Measurements from ENCODE around the gene PRR30.

DNA sequence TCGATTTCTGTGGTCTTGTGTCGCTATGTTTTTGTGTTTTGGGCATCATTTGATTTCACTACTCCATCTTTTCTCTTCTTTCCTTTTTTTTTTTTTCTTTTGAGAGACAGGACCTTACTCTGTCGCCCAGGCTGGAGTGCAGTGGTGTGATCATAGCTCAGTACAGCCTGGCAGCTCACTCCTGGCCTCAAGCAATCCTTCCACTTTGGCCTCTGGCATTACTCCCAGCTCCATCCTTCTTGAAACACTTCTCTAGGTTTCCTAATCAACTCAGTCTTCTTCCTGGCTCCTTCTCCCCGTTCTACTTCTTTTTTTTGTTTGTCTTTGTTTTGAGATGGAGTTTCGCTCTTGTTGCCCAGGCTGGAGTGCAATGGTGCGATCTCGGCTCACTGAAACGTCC is 36.1 kb upstream of the PRR30 start:
- TF ChIP-seq, protein P1, sequence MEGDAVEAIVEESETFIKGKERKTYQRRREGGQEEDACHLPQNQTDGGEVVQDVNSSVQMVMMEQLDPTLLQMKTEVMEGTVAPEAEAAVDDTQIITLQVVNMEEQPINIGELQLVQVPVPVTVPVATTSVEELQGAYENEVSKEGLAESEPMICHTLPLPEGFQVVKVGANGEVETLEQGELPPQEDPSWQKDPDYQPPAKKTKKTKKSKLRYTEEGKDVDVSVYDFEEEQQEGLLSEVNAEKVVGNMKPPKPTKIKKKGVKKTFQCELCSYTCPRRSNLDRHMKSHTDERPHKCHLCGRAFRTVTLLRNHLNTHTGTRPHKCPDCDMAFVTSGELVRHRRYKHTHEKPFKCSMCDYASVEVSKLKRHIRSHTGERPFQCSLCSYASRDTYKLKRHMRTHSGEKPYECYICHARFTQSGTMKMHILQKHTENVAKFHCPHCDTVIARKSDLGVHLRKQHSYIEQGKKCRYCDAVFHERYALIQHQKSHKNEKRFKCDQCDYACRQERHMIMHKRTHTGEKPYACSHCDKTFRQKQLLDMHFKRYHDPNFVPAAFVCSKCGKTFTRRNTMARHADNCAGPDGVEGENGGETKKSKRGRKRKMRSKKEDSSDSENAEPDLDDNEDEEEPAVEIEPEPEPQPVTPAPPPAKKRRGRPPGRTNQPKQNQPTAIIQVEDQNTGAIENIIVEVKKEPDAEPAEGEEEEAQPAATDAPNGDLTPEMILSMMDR (IDR thresholded peaks at IDR 0.05) = no peak
- TF ChIP-seq POLR2A (IDR thresholded peaks at IDR 0.05) = no peak

Measured in right lobe of liver (tissue), 4 donors.